RWPE1 (cell line): ENCODE results near the gene RAP1GAP.

Experiments
- CTCF ChIA-PET: fragments of 350-600 bp; sonication (Branson Sonifier 250); formaldehyde crosslinking; extraction: SDS; loops from one replicate; lab custom pipeline; 2021; lab: Yijun Ruan, JAX
- POLR2A ChIA-PET: fragments of 400-600 bp; formaldehyde crosslinking; extraction: SDS; loops from one replicate; lab custom pipeline; 2020; ENCODE audit warnings: antibody characterized with exemption; ENCODE audit not compliant: low non-redundant PET; lab: Yijun Ruan, JAX
- DNase-seq: peaks from one replicate; pipeline ENCODE4 v3.0.0; 2012; ENCODE audit warnings: low spot score
- H3K27ac ChIP-seq: fragments of 450-650 bp; 2 replicates; pipeline ENCODE4 v1.5.1; 2017
- CTCF ChIP-seq: fragments of 450-650 bp; conservative IDR thresholded peaks from 2 replicates; pipeline ENCODE4 v1.5.1; 2017; ENCODE audit warnings: low read depth, mild to moderate bottlenecking

RAP1GAP gene

GRCh38 chr1:21668232-21668950 lies 766 bp downstream of the RAP1GAP start:
- H3K27ac ChIP-seq = no peak overlapping the region
- POLR2A ChIA-PET = no interaction called here
- CTCF ChIA-PET = no interaction called here
- DNase-seq = no peak
- TF ChIP-seq CTCF = no peak

- no peak for TF ChIP-seq CTCF
- ChIA-PET CTCF (no interaction called here), POLR2A (no interaction called here)
- DNase-seq = no peak
- no peak overlapping the region for H3K27ac ChIP-seq
Measured at GRCh38 chr1:21667348-21668231, 1.6 kb downstream of the RAP1GAP start.

- 0 out of 2 replicates have a peak overlapping the region, but pooled peaks have one; percentile 18 for H3K27ac ChIP-seq
- CTCF ChIA-PET = no interaction called here
- TF ChIP-seq CTCF = no peak
- POLR2A ChIA-PET = no interaction called here
- DNase-seq = no peak
Measured at GRCh38 chr1:21666576-21667320, 2.4 kb downstream of the RAP1GAP start.

- DNase-seq = no peak
- CTCF ChIA-PET = no interaction called here
- POLR2A ChIA-PET = no interaction called here
- TF ChIP-seq CTCF = no peak
- H3K27ac ChIP-seq = peak overlapping the region; percentile 18; the same call in 1 of the 2 replicates
Measured at GRCh38 chr1:21665711-21666575, 3.2 kb downstream of the RAP1GAP start.

GRCh38 chr1:21664806-21665588 lies 4.2 kb downstream of the RAP1GAP start:
- TF ChIP-seq CTCF = no peak
- ChIA-PET CTCF (interaction anchor here (0.5 to 0.8 kb wide), 3 partner anchors 83 to 878 kb away, joined by 3 read pairs; partner anchors contain the start of gene HP1BP3), POLR2A (no interaction called here)
- H3K27ac ChIP-seq = peak overlapping the region; percentile 18; the same call in 1 of the 2 replicates
- no peak for DNase-seq
